GM12892 (cell line): ENCODE results near the gene PXK.

ENCODE experiments used
- POLR2A ChIP-seq: IDR thresholded peaks from 2 replicates; pipeline ENCODE4 v1.6.1; 2011; ENCODE audit warnings: low read depth, low read length, control low read depth
- POLR2AphosphoS5 ChIP-seq: IDR thresholded peaks from 2 replicates; pipeline ENCODE4 v1.6.1; 2011; ENCODE audit warnings: low read depth, low read length, control low read depth
- TAF1 ChIP-seq: IDR thresholded peaks from 2 replicates; pipeline ENCODE4 v1.6.1; 2011; ENCODE audit warnings: low read depth, mild to moderate bottlenecking, control low read depth, low read length, borderline replicate concordance

DNA sequence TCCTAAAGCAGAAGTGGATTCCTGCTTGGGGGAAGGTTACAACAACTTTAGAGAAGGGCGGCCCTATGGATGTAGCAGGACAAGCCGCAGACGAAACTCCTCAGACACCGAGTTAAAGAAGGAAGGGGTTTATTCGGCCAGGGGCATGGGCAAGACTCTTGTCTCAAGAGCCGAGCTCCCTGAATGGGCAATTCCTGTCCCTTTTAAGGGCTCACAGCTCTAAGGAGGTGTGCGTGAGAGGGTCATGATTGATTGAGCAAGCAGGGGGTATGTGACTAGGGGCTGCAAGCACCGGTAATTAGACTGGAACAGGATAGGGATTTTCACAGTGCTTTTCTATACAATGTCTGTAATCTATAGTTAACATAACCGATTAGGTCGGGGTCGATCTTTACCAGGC is 101.8 kb downstream of the PXK start:
- TF ChIP-seq POLR2AphosphoS5 (no peak), POLR2A (no peak), TAF1 (no peak)
